HG02840 (cell line): ENCODE results near the gene ABI3.
"Not testable (repeated sequence)": the region's sequence is repeated elsewhere in the genome, so short reads cannot be mapped to it uniquely, and the experiment has no call there.

ENCODE experiments used
- ATAC-seq: cut with Tn5 transposase; IDR thresholded peaks from one replicate; pipeline ENCODE4 v1.9.1; 2021; ENCODE audit warnings: mild to moderate bottlenecking, moderate library complexity, moderate number of reproducible peaks; ENCODE audit not compliant: unreplicated experiment, low FRiP score

ABI3 gene

GRCh38 chr17:49247944-49248343 lies 37.4 kb downstream of the ABI3 start:
- no peak for ATAC-seq

DNA sequence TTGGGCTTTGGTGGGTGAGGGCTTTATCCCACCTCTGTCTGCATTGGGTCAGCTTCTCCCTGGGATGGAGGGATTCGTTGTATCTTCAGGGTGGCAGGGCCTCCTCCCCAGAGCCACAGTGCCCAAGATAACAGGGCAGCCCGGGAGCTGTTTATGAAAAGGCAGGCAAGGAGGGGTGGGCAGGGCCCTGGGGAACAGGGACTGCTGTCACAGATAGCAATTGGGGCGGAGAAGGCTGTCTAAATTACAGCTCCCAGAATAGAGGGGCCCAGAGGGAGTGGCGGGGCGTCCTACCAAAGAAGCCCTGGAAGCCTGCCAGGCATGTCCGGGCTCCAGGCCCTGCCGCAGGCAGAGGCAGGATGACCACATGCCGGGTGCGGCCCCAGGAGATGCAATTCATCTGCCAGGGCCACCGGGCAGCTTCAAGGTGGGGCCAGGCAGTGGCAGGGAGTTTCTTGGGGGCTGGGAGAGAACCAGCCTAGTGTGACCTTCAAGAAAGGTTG lies 38.8 kb downstream of the ABI3 start:
- ATAC-seq, result no peak

- ATAC-seq, result no peak
Observed at GRCh38 chr17:49249890-49250522, 39.5 kb downstream of the ABI3 start.

- ATAC-seq, result no peak
Observed at GRCh38 chr17:49252148-49252695, 41.7 kb downstream of the ABI3 start.

GRCh38 chr17:49254066-49254465 lies 43.6 kb downstream of the ABI3 start:
- no peak for ATAC-seq

GRCh38 chr17:49255125-49255524 lies 44.6 kb downstream of the ABI3 start:
- ATAC-seq, result no peak

DNA sequence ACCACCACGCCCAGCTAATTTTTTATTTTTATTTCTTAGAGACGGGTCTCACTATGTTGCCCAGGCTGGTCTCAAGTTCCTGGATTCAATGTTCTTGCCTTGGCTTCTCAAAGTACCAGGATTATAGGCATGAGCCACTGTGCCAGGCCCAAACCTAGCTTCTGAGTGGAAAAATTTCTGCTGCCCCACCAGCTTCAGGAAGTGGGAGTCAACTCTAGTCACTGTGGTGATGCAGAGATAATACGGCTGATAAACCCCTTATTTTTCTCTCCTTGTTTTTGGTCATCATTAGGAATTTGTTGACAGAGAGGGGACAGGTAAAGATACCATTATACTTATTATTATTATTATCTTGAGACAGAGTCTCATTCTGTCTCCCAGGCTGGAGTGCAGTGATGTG lies 47.9 kb downstream of the ABI3 start:
- ATAC-seq, result no peak

- ATAC-seq, result no peak
Observed at GRCh38 chr17:49259663-49260010, 49.1 kb downstream of the ABI3 start.

GRCh38 chr17:49260011-49260816 lies 49.7 kb downstream of the ABI3 start:
- no peak for ATAC-seq

DNA sequence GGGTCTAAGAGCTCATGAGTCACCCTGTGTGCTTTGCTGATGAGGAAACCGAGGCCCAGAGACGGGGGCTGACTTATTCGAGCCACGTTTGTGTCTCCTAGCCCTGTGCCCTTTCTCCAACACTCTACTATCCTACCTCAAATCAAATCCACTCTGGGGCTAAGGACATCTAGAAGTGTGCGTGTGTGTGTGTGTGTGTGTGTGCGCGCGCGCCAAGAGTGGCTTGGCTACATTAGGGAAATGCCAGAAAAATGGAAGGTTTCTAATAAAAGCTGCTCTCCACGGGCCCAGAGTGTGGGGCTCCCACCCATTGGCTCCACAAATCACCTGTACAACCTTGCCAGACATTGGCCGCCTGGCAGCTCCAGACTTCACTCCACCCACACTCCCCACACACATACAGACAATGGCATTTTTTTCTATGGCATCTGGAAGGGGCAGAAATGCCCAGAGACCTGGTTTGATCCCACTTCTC lies 50.3 kb downstream of the ABI3 start:
- no peak for ATAC-seq

DNA sequence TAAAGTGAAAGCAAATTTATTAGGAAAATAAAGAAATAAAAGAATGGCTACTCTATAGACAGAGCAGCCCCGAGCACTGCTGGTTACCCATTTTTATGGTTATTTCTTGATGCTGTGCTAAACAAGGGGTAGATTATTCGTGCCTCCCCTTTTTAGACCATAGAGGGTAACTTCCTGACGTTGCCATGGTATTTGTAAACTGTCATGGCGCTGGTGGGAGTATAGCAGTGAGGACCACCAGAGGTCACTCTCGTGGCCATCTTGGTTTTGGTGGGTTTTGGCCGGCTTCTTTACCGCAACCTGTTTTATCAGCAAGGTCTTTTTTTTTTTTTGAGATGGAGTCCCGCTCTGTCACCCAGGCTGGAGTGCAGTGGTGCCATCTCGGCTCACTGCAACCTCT lies 51.0 kb downstream of the ABI3 start:
- not testable (repeated sequence) for ATAC-seq

DNA sequence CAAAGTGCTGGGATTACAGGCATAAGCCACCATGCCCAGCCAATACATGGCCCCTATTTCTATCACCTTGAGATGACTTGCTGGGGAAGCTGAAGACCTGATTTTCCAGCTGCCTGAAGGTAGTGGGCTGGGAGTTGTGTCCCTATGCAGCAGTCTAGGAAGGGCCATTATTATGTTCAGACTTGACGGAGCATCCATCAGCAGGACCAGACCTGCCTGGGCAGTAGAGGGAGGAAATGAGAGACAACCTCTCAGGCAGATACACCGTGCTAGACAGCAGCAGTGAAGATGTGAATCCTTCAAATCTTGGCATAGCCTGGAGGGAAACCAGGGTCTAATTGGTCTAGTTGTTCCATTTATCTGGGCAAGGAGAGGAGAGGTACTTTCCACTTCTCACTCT lies 55.7 kb downstream of the ABI3 start:
- ATAC-seq, result no peak

GRCh38 chr17:49267912-49268311 lies 57.4 kb downstream of the ABI3 start:
- ATAC-seq, result no peak

GRCh38 chr17:49269356-49269755 lies 58.8 kb downstream of the ABI3 start:
- ATAC-seq, result no peak
